ENCODE measurements around the gene ASIC2. TPM values are rescaled to one million over a fixed set of nuclear protein-coding genes. Genes with fewer than 3 reads are reported as not detected.

Gene ASIC2
- total RNA-seq, 1 experiment from 2014 or later = 0.11 TPM

DNA sequence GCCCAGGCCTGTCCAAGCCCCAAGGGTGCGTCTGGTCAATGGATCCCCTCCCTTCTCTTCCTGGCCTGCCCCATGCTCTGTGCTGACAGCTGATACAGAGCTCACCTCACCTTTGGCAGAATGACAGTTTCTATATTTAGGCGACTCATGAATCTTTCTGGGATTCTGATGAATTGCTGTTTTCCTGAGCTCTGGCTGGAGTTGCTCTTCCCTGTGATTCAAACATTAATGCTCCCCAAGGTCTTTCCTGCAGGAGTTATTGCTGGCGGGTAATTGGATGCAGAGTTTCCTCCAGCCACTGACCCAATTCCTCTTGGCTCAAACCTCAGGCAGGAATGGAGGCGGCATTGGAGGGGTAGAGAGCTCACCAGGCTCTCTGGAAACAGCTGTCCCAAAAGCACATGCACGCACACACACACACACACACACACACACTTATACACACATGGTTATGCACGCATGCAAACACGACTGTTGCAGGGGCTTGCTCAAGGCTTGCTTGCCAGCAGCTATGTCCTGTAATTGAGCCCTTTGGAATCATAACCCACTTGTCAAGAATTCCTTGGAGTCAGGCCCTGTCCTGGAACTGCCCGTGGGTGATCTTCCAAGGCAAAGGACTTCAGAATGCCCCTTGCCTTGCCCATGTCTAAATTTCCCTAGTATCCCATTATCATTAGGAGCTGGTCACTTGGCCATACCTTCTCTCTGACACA, 128.8 kb downstream of the ASIC2 start:
- ATAC-seq (no peak), DNase-seq (no peak)
- intact Hi-C loops (cut with micrococcal nuclease) = no loop called here
- Histone ChIP-seq H4K20me1 (ENCODE audit: low read length) (no peaks in the 10 kb centered on the region), H3K9ac (ENCODE audit: low read length) (no peak overlapping the region), H3K27me3 (ENCODE audit: low read length) (peaks cover 11% of the 10 kb centered on the region; the same call in 1 of the 2 replicates), H3K4me3 (ENCODE audit: low read length) (no peak overlapping the region), H3K79me2 (ENCODE audit: low read length) (no peaks in the 10 kb centered on the region), H3K9me2 (replicated peaks; ENCODE audit: low read length) (no peaks in the 10 kb centered on the region), H2AFZ (ENCODE audit: low read length) (no peak overlapping the region), H3K4me1 (ENCODE audit: insufficient read depth, low read length) (0 out of 2 replicates have a peak, but pooled peaks cover 2% of the 10 kb centered on the region), H3K36me3 (ENCODE audit: low read depth, low read length) (no peaks in the 10 kb centered on the region), H3K27ac (ENCODE audit: low read length) (no peak overlapping the region), H3K9me3 (ENCODE audit: low read length) (no peaks in the 10 kb centered on the region), H3K4me2 (ENCODE audit: low read length) (no peak overlapping the region), H3F3A (ENCODE audit: low read length, unreplicated experiment) (no peaks in the 10 kb centered on the region)
- TF ChIP-seq EZH2phosphoT487 (IDR thresholded peaks at IDR 0.05; ENCODE audit: borderline replicate concordance, low read length) (no peak), EZH2 (IDR thresholded peaks at IDR 0.05; ENCODE audit: low read length, unreplicated experiment) (no peak)
- TF ChIP-seq, protein P1, sequence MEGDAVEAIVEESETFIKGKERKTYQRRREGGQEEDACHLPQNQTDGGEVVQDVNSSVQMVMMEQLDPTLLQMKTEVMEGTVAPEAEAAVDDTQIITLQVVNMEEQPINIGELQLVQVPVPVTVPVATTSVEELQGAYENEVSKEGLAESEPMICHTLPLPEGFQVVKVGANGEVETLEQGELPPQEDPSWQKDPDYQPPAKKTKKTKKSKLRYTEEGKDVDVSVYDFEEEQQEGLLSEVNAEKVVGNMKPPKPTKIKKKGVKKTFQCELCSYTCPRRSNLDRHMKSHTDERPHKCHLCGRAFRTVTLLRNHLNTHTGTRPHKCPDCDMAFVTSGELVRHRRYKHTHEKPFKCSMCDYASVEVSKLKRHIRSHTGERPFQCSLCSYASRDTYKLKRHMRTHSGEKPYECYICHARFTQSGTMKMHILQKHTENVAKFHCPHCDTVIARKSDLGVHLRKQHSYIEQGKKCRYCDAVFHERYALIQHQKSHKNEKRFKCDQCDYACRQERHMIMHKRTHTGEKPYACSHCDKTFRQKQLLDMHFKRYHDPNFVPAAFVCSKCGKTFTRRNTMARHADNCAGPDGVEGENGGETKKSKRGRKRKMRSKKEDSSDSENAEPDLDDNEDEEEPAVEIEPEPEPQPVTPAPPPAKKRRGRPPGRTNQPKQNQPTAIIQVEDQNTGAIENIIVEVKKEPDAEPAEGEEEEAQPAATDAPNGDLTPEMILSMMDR (conservative IDR thresholded peaks at IDR 0.05; ENCODE audit: low read depth, low read length) = no peak
- POLR2A ChIA-PET (ENCODE audit: unreplicated experiment) = no interaction called here
- BruUV-seq (replicated peaks) = no TSS peak
- CTCF ChIA-PET = no interaction called here

DNA sequence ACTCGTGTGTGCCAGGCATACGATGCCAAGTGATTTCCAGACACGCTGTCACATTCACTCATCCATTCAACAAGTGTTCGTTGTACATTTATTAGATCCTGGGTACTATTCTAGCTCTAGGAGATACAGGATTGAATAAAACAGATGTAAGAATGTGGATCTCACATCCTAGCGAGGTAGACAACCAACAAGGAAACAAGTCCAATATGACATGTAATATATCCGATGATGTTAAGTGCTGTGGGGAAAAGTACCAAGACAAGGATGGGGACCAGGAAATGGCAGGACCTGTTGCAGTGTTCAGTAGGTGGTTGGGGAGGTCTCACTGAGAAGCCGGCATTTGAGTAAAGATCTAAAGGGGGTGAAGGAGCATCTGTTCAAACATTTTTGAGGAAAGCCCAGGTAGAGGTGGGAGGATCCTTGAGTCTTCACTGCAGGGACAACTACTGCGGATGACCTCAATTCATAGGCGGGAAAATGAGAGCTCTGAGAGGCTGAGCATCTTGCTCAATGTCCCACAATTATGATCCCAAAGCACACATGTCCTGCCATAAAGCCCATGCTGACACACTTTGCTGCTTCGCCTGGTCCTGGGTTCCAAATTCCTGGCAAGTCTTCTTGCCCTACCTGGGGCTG, 129.4 kb downstream of the ASIC2 start:
- H3K9me2 ChIP-seq (replicated peaks; ENCODE audit: low read length) = no peaks in the 10 kb centered on the region
- no peaks in the 10 kb centered on the region for H3F3A ChIP-seq (ENCODE audit: low read length, unreplicated experiment)
- no peak overlapping the region for H3K4me3 ChIP-seq (ENCODE audit: low read length)
- H3K36me3 ChIP-seq (ENCODE audit: low read depth, low read length) = no peaks in the 10 kb centered on the region
- ChIA-PET POLR2A (ENCODE audit: unreplicated experiment) (no interaction called here), CTCF (no interaction called here)
- DNase-seq (no peak), ATAC-seq (no peak)
- TF ChIP-seq, protein P1 (conservative IDR thresholded peaks at IDR 0.05; ENCODE audit: low read depth, low read length) = no peak
- TF ChIP-seq EZH2 (IDR thresholded peaks at IDR 0.05; ENCODE audit: low read length, unreplicated experiment) (no peak), EZH2phosphoT487 (IDR thresholded peaks at IDR 0.05; ENCODE audit: borderline replicate concordance, low read length) (no peak)
- H2AFZ ChIP-seq (ENCODE audit: low read length) = no peak overlapping the region
- H3K9ac ChIP-seq (ENCODE audit: low read length) = no peak overlapping the region
- peaks cover 18% of the 10 kb centered on the region; the same call in 1 of the 2 replicates for H3K27me3 ChIP-seq (ENCODE audit: low read length)
- no peaks in the 10 kb centered on the region for H3K79me2 ChIP-seq (ENCODE audit: low read length)
- no TSS peak for BruUV-seq (replicated peaks)
- intact Hi-C loops (cut with micrococcal nuclease) = no loop called here
- H3K4me1 ChIP-seq (ENCODE audit: insufficient read depth, low read length) = no peaks in the 10 kb centered on the region
- H3K9me3 ChIP-seq (ENCODE audit: low read length) = no peaks in the 10 kb centered on the region
- H4K20me1 ChIP-seq (ENCODE audit: low read length) = no peaks in the 10 kb centered on the region
- no peak overlapping the region for H3K4me2 ChIP-seq (ENCODE audit: low read length)
- H3K27ac ChIP-seq (ENCODE audit: low read length) = no peak overlapping the region

- Histone ChIP-seq H3K27ac (ENCODE audit: low read length) (no peak overlapping the region), H3K4me2 (ENCODE audit: low read length) (no peak overlapping the region), H3K79me2 (ENCODE audit: low read length) (no peaks in the 10 kb centered on the region), H3K36me3 (ENCODE audit: low read depth, low read length) (no peaks in the 10 kb centered on the region), H3K9me3 (ENCODE audit: low read length) (no peaks in the 10 kb centered on the region), H3K9ac (ENCODE audit: low read length) (no peak overlapping the region), H3K9me2 (replicated peaks; ENCODE audit: low read length) (no peaks in the 10 kb centered on the region), H3K27me3 (ENCODE audit: low read length) (peaks cover 23% of the 10 kb centered on the region), H2AFZ (ENCODE audit: low read length) (no peak overlapping the region), H4K20me1 (ENCODE audit: low read length) (no peaks in the 10 kb centered on the region), H3F3A (ENCODE audit: low read length, unreplicated experiment) (no peaks in the 10 kb centered on the region), H3K4me1 (ENCODE audit: insufficient read depth, low read length) (no peaks in the 10 kb centered on the region), H3K4me3 (ENCODE audit: low read length) (no peak overlapping the region)
- BruUV-seq (replicated peaks) = no TSS peak
- ChIA-PET CTCF (no interaction called here), POLR2A (ENCODE audit: unreplicated experiment) (no interaction called here)
- ATAC-seq = no peak
- no peak for DNase-seq
- intact Hi-C loops (cut with micrococcal nuclease) = no loop called here
- TF ChIP-seq EZH2 (IDR thresholded peaks at IDR 0.05; ENCODE audit: low read length, unreplicated experiment) = no peak
- TF ChIP-seq, protein P1 (conservative IDR thresholded peaks at IDR 0.05; ENCODE audit: low read depth, low read length) = no peak
- no peak for TF ChIP-seq EZH2phosphoT487 (IDR thresholded peaks at IDR 0.05; ENCODE audit: borderline replicate concordance, low read length)
Observed at GRCh38 chr17:33154869-33155455, 138.1 kb downstream of the ASIC2 start.
